Neuronal stem cell (in vitro differentiated cells): ENCODE results near the gene LZTFL1.

Source experiments
- DNase-seq: peaks from one replicate; pipeline ENCODE4 v3.0.0-alpha.2; 2013; ENCODE audit warnings: low spot score
- H2AFZ ChIP-seq: one replicate; pipeline ENCODE4 v1.6.1; 2013; ENCODE audit warnings: mild to moderate bottlenecking, low read length, inconsistent platforms
- H2AK5ac ChIP-seq: 2 replicates; pipeline ENCODE4 v1.6.1; 2013; ENCODE audit warnings: low read depth, mild to moderate bottlenecking, inconsistent platforms, low read length, moderate library complexity, mixed read lengths
- H2BK120ac ChIP-seq: 2 replicates; pipeline ENCODE4 v1.6.1; 2013; ENCODE audit warnings: low read depth, mild to moderate bottlenecking, inconsistent platforms, low read length, moderate library complexity, mixed read lengths
- H2BK12ac ChIP-seq: one replicate; pipeline ENCODE4 v1.6.1; 2013; ENCODE audit warnings: low read length, inconsistent platforms
- H2BK15ac ChIP-seq: 2 replicates; pipeline ENCODE4 v1.6.1; 2013; ENCODE audit warnings: mild to moderate bottlenecking, low read length, inconsistent platforms, mixed read lengths
- H2BK5ac ChIP-seq: one replicate; pipeline ENCODE4 v1.6.1; 2013; ENCODE audit warnings: inconsistent platforms, mild to moderate bottlenecking, low read length, moderate library complexity
- H3K14ac ChIP-seq: one replicate; pipeline ENCODE4 v1.6.1; 2013; ENCODE audit warnings: low read length, inconsistent platforms
- H3K18ac ChIP-seq: 2 replicates; pipeline ENCODE4 v1.6.1; 2013; ENCODE audit warnings: low read length, inconsistent platforms
- H3K23ac ChIP-seq: 2 replicates; pipeline ENCODE4 v1.6.1; 2013; ENCODE audit warnings: low read depth, mild to moderate bottlenecking, mixed read lengths, low read length, inconsistent platforms; ENCODE audit not compliant: poor library complexity
- H3K27ac ChIP-seq: replicated peaks from 3 replicates; pipeline ENCODE4 v1.5.1; 2013; ENCODE audit warnings: low read length, inconsistent platforms
- H3K27me3 ChIP-seq, 3 experiments: 2 replicates each; pipeline ENCODE4 v1.6.1; 2013; ENCODE audit warnings: low read length in 3 of 3, mild to moderate bottlenecking in 2 of 3, inconsistent platforms in 1 of 3, low read depth in 1 of 3, mixed read lengths in 1 of 3, moderate library complexity in 1 of 3; ENCODE audit not compliant: control insufficient read depth in 3 of 3, insufficient read depth in 3 of 3
- H3K36me3 ChIP-seq, 2 donors: replicated peaks in 1 of 2; 2 replicates each; pipeline ENCODE4 v1.6.1; 2013; ENCODE audit warnings: low read length in 2 of 2; ENCODE audit not compliant: control insufficient read depth in 2 of 2, insufficient read depth in 2 of 2
- H3K4ac ChIP-seq: 2 replicates; pipeline ENCODE4 v1.6.1; 2013; ENCODE audit warnings: inconsistent platforms, mild to moderate bottlenecking, low read length, moderate library complexity
- H3K4me1 ChIP-seq, 2 donors: 1 replicate in 1 of 2; 2 replicates in 1 of 2; pipeline ENCODE4 v1.6.1; 2013; ENCODE audit warnings: low read length in 2 of 2, low read depth in 1 of 2; ENCODE audit not compliant: control insufficient read depth in 2 of 2, insufficient read depth in 1 of 2
- H3K4me2 ChIP-seq: one replicate; pipeline ENCODE4 v1.6.1; 2013; ENCODE audit warnings: mild to moderate bottlenecking, low read length, inconsistent platforms; ENCODE audit not compliant: insufficient read depth, poor library complexity, severe bottlenecking
- H3K4me3 ChIP-seq, 2 donors: 2 replicates each; pipeline ENCODE4 v1.5.1; 2013; ENCODE audit warnings: low read length in 2 of 2, mild to moderate bottlenecking in 2 of 2, inconsistent platforms in 1 of 2, moderate library complexity in 1 of 2
- H3K79me1 ChIP-seq: one replicate; pipeline ENCODE4 v1.6.1; 2013; ENCODE audit warnings: low read depth, mild to moderate bottlenecking, inconsistent platforms, low read length, moderate library complexity
- H3K9ac ChIP-seq: one replicate; pipeline ENCODE4 v1.6.1; 2013; ENCODE audit warnings: mild to moderate bottlenecking, low read depth, low read length, inconsistent platforms; ENCODE audit not compliant: poor library complexity
- H3K9me3 ChIP-seq, 2 donors: replicated peaks in 1 of 2; 2 replicates each; pipeline versions ENCODE3 to v1.6.1; 2013; ENCODE audit warnings: low read length in 2 of 2, mild to moderate bottlenecking in 2 of 2, inconsistent platforms in 1 of 2, low read depth in 1 of 2, mixed read lengths in 1 of 2, moderate library complexity in 1 of 2; ENCODE audit not compliant: control insufficient read depth in 2 of 2, insufficient read depth in 1 of 2
- H4K8ac ChIP-seq: one replicate; pipeline ENCODE4 v1.6.1; 2013; ENCODE audit warnings: low read depth, mild to moderate bottlenecking, inconsistent platforms, low read length, moderate library complexity
- H4K91ac ChIP-seq: one replicate; pipeline ENCODE4 v1.6.1; 2013; ENCODE audit warnings: low read length, low read depth, mild to moderate bottlenecking, inconsistent platforms; ENCODE audit not compliant: poor library complexity
- WGBS, 2 donors: extraction: QIAGEN DNeasy Blood & Tissue Kit; methylation state at CpG; one replicate each; pipeline ENCODE4 v1.1.7; 2013; ENCODE audit warnings: missing lambda C conversion rate in 2 of 2, mixed read lengths in 1 of 2; ENCODE audit not compliant: insufficient read length in 2 of 2, insufficient replicate concordance in 1 of 2; ENCODE audit errors: extremely low coverage in 2 of 2; 5-methylcytosine and 5-hydroxymethylcytosine counted together

The LZTFL1 gene

DNA sequence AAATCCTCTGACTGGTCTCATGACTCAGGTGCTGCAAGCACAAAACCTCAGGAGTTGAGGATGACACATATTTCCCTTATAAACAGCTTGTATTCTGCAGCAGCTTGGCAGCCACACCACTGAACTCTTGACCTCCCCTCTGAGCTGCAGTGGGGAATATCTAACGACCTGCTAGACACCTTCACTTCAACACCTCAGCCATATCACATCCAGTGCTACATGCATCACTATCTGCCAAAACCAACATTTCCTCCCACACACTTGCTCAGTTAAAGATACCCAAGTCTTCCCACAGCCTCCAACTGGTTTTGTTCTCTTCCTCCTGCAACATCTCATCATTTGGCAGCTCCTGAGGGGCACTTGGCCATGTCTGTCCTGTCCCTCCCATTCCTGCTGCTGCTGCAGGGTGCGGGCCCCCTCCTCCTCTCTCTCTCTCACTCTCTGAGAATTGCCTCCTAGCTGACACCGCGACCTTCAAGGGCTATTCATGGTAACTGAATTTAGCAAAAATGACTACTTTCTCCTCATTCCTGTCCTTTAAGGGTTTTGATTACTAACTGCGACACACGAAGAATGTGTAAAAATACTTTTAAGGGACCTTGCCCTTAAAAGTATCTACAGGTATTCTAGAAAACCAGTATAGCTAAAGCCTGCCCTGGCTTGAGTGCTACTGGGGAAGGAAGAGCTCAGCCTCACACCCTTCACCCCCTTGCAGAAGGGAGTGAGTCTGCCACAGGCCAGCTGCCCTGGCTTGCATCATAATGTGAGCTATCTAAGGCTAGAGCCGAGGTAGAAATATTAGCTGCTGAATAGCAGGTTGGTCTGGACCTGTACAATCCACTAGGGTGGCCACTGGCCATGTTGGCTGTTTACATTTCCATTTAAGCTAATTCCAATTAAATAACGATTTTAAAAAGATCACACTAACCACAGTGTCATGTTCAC lies 39.4 kb upstream of the LZTFL1 start:
- Histone ChIP-seq H3K79me1 (no peaks in the 10 kb centered on the region), H2AFZ (no peak overlapping the region), H3K27ac (no peak overlapping the region), H3K14ac (no peak overlapping the region), H3K36me3 (no peaks in the 10 kb centered on the region), H3K18ac (no peak overlapping the region), H3K4me2 (no peak overlapping the region), H3K9me3 (no peaks in the 10 kb centered on the region), H2AK5ac (no peak overlapping the region), H3K23ac (no peak overlapping the region), H2BK120ac (no peak overlapping the region), H2BK15ac (no peak overlapping the region), H3K4me1 (no peaks in the 10 kb centered on the region), H3K4ac (no peak overlapping the region), H4K8ac (no peak overlapping the region), H3K9ac (no peak overlapping the region), H2BK5ac (no peak overlapping the region), H3K27me3 (peaks cover 0 to 35% (median 0%) of the 10 kb centered on the region in 3 experiments), H3K4me3 (no peak overlapping the region), H2BK12ac (no peak overlapping the region), H4K91ac (no peak overlapping the region)
- no peak for DNase-seq
- WGBS, 2 donors = no CpG with 5 or more reads among the region's 8 CpGs

DNA sequence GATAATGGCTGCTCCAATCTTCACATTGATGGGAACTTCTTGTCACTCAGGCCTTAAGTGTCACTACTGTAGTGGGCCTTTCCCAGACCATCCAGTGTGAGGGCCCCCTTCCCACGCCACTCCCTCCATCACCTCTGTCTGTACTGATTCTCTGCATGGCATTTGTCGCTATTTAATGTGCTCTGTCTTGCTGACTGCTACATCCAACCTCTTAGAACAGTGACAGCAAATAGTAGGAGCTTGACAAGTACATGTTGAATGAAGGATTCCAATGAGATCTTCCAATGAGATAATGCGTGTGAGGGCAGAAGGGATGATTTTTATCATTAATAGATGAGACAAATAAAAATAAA lies 38.8 kb upstream of the LZTFL1 start:
- H3K4ac ChIP-seq = no peak overlapping the region
- H3K4me2 ChIP-seq = no peak overlapping the region
- H2BK5ac ChIP-seq = no peak overlapping the region
- H3K4me3 ChIP-seq = no peak overlapping the region
- DNase-seq = no peak
- no peak overlapping the region for H2BK15ac ChIP-seq
- H2BK120ac ChIP-seq = no peak overlapping the region
- H4K91ac ChIP-seq = no peak overlapping the region
- H3K79me1 ChIP-seq = no peaks in the 10 kb centered on the region
- H3K27ac ChIP-seq = no peak overlapping the region
- no peak overlapping the region for H2BK12ac ChIP-seq
- no peak overlapping the region for H3K18ac ChIP-seq
- H4K8ac ChIP-seq = no peak overlapping the region
- H3K14ac ChIP-seq = no peak overlapping the region
- H3K4me1 ChIP-seq = no peaks in the 10 kb centered on the region
- no peak overlapping the region for H3K23ac ChIP-seq
- WGBS, 2 donors = no CpG with 5 or more reads among the region's 3 CpGs
- H3K27me3 ChIP-seq = peaks cover 0 to 35% (median 0%) of the 10 kb centered on the region in 3 experiments
- no peaks in the 10 kb centered on the region for H3K9me3 ChIP-seq
- no peak overlapping the region for H3K9ac ChIP-seq
- H2AK5ac ChIP-seq = no peak overlapping the region
- H2AFZ ChIP-seq = no peak overlapping the region
- no peaks in the 10 kb centered on the region for H3K36me3 ChIP-seq

DNA sequence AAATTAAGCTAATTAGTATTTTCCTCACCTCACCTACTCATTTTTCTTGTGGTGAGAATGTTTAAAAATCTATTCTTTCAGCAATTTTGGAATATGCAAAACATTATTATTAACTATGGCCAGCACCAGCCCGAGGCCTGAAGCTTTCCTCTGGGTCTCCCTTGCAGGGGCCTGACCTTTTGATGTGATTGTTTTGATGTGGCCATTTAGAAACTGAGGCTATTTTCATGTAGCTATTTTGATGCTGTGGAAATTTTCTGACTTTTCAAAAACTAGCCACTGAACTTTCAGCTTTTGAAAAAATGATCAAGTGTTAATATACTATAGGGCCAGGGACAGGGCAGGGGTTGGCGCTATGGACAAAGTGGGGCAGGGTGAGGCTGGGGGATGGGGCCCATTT lies 36.2 kb upstream of the LZTFL1 start:
- H3K9ac ChIP-seq = no peak overlapping the region
- WGBS, 2 donors = no CpG with 5 or more reads among the region's 2 CpGs
- no peak overlapping the region for H3K4me2 ChIP-seq
- H3K18ac ChIP-seq = no peak overlapping the region
- no peak for DNase-seq
- no peaks in the 10 kb centered on the region for H3K36me3 ChIP-seq
- no peak overlapping the region for H2BK120ac ChIP-seq
- H2BK15ac ChIP-seq = no peak overlapping the region
- H3K23ac ChIP-seq = no peak overlapping the region
- H2AFZ ChIP-seq = no peak overlapping the region
- H3K27ac ChIP-seq = no peak overlapping the region
- no peak overlapping the region for H2BK5ac ChIP-seq
- H4K91ac ChIP-seq = no peak overlapping the region
- H3K79me1 ChIP-seq = no peaks in the 10 kb centered on the region
- H2BK12ac ChIP-seq = no peak overlapping the region
- H3K14ac ChIP-seq = no peak overlapping the region
- H3K27me3 ChIP-seq = peaks cover 0 to 22% (median 0%) of the 10 kb centered on the region in 3 experiments
- H2AK5ac ChIP-seq = no peak overlapping the region
- no peak overlapping the region for H4K8ac ChIP-seq
- H3K4me3 ChIP-seq = no peak overlapping the region
- H3K4ac ChIP-seq = no peak overlapping the region
- H3K4me1 ChIP-seq = no peaks in the 10 kb centered on the region
- H3K9me3 ChIP-seq = no peaks in the 10 kb centered on the region

DNA sequence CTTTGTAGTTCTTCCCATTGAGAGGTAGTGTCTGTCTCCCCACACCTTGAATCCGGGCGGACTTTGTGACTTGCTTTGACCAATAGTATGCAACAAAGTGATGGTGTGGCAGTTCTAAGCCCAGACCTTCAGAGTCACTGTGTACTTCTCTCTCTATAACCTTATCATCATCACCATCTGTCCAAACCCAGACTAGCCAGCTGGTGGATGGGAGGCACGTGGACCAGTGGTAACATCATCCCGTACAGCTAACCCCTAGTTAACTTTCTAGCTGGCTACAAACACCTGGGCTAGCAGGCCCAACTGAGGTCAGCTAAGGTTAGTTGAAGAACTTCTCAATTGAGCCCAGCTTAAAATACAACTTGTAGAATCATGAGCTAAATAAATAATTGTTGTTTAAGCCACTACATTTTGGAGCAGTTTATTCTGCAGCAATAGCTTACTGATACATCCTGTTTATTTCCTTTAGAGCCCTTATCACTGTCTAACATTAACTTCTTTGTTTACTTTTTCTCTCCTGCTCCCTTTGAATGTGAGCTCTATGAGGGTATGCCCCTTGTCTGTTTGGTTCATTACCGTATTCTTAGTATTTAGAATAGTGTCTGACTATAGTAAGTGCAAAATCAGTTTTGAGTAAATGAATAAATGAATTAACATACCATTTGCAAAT lies 32.9 kb upstream of the LZTFL1 start:
- H2AFZ ChIP-seq = no peak overlapping the region
- H3K9ac ChIP-seq = no peak overlapping the region
- H3K4me2 ChIP-seq = no peak overlapping the region
- H4K91ac ChIP-seq = no peak overlapping the region
- H3K4me3 ChIP-seq = no peak overlapping the region
- no peak overlapping the region for H3K18ac ChIP-seq
- no peaks in the 10 kb centered on the region for H3K79me1 ChIP-seq
- H2AK5ac ChIP-seq = no peak overlapping the region
- no peak overlapping the region for H3K14ac ChIP-seq
- H3K4ac ChIP-seq = no peak overlapping the region
- no peak overlapping the region for H3K23ac ChIP-seq
- no peaks in the 10 kb centered on the region for H3K4me1 ChIP-seq
- no peak for DNase-seq
- no peak overlapping the region for H2BK120ac ChIP-seq
- H3K9me3 ChIP-seq = no peaks in the 10 kb centered on the region
- H2BK12ac ChIP-seq = no peak overlapping the region
- no peak overlapping the region for H2BK5ac ChIP-seq
- no peaks in the 10 kb centered on the region for H3K36me3 ChIP-seq
- H4K8ac ChIP-seq = no peak overlapping the region
- H3K27me3 ChIP-seq = peaks cover 0 to 5% (median 0%) of the 10 kb centered on the region in 3 experiments
- no peak overlapping the region for H3K27ac ChIP-seq
- H2BK15ac ChIP-seq = no peak overlapping the region
- WGBS, 2 donors = no CpG with 5 or more reads among the region's 5 CpGs
